Gastroesophageal sphincter (tissue), 3 donors: ENCODE results near the gene PIGK.
"Not testable (repeated sequence)": the region's sequence is repeated elsewhere in the genome, so short reads cannot be mapped to it uniquely, and the experiment has no call there.

ENCODE experiments used
- CTCF ChIP-seq, 4 experiments: fragments of 200-600 bp in 2 of 4; fragments of 450-650 bp in 2 of 4; sonication (generic) in 1 of 4; IDR thresholded peaks; one replicate each; pipeline ENCODE4 v1.5.1; 2017 to 2019; ENCODE audit warnings: antibody characterized with exemption in 4 of 4, mild to moderate bottlenecking in 2 of 4, moderate library complexity in 2 of 4
- EP300 ChIP-seq: sonication (generic); formaldehyde crosslinking; IDR thresholded peaks from one replicate; pipeline ENCODE4 v1.6.1; 2017; ENCODE audit warnings: antibody characterized with exemption, mild to moderate bottlenecking
- POLR2A ChIP-seq, 2 donors: fragments of 450-650 bp; IDR thresholded peaks; one replicate each; pipeline ENCODE4 v1.6.1; 2017; ENCODE audit warnings: antibody characterized with exemption in 2 of 2, mild to moderate bottlenecking in 2 of 2, moderate library complexity in 1 of 2
- POLR2AphosphoS5 ChIP-seq: sonication (generic); formaldehyde crosslinking; IDR thresholded peaks from one replicate; pipeline ENCODE4 v1.6.1; 2017; ENCODE audit warnings: antibody characterized with exemption

DNA sequence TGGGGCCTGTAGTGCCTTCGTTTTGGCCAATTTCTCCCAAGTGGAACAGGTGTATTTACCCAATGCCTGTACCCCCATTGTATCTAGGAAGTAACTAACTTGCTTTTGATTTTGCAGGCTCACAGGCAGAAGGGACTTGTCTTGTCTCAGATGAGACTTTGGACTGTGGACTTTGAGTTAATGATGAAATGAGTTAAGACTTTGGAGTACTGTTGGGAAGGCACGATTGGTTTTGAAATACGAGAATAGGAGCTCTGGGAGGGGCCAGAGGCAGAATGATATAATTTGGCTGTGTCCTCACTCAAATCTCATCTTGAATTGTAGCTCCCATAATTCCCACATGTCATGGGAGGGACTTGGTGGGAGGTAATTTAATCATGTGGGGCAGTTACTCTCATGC, 59.5 kb downstream of the PIGK start:
- not testable (repeated sequence) for TF ChIP-seq CTCF (IDR thresholded peaks at IDR 0.05); EP300; POLR2AphosphoS5; POLR2A (IDR thresholded peaks at IDR 0.05)
